ENCODE measurements around the gene P4HTM. TPM values are rescaled to one million over a fixed set of nuclear protein-coding genes. Genes with fewer than 3 reads are reported as not detected.

Gene P4HTM
- 10 to 100 TPM; 58.8 to 66.4 TPM for total RNA-seq
- 10 to 100 TPM; 36.0 to 36.2 TPM for polyA plus RNA-seq
- long read RNA-seq, donor 1, transcript P4HTM-202 (9 exons, 2,127 nt): major isoform, 16 of 30 reads
- long read RNA-seq, donor 1, partial matches to known transcripts: 5 of 30 reads
- long read RNA-seq, donor 1, other reads (novel, unspliced or antisense): 0 of 30 reads
- long read RNA-seq, donor 2, transcript P4HTM-202 (9 exons, 2,127 nt): major isoform, 8 of 13 reads
- long read RNA-seq, donor 2, partial matches to known transcripts: 0 of 13 reads
- long read RNA-seq, donor 2, other reads (novel, unspliced or antisense): 0 of 13 reads
- long read RNA-seq, donor 3, transcript P4HTM-202 (9 exons, 2,127 nt): major isoform, 6 of 23 reads
- long read RNA-seq, donor 3, partial matches to known transcripts: 12 of 23 reads
- long read RNA-seq, donor 3, other reads (novel, unspliced or antisense): 0 of 23 reads
- long read RNA-seq, donor 4, partial matches to known transcripts: 0 of 5 reads
- long read RNA-seq, donor 4, other reads (novel, unspliced or antisense): 0 of 5 reads
- long read RNA-seq, donor 5, transcript P4HTM-205 (8 exons, 2,796 nt): minor isoform, 6 of 40 reads
- long read RNA-seq, donor 5, transcript P4HTM-202 (9 exons, 2,127 nt): major isoform, 19 of 40 reads
- long read RNA-seq, donor 5, partial matches to known transcripts: 13 of 40 reads
- long read RNA-seq, donor 5, other reads (novel, unspliced or antisense): 0 of 40 reads

- Histone ChIP-seq H3K4me3 (peak within 1 kb of the TSS; percentile 90), H3K9me3 (ENCODE audit: control insufficient read depth in 4 of 4, insufficient read depth in 3 of 4, low read length in 3 of 4) (no peaks in the 10 kb centered on the region), H3K27me3 (ENCODE audit: control insufficient read depth in 3 of 3, insufficient read depth in 3 of 3, low read length in 2 of 3) (no peaks in the 10 kb centered on the region), H3K9ac (ENCODE audit: insufficient read depth in 1 of 2, low read length in 2 of 2) (peak within 1 kb of the TSS; percentile 72 to 87), H3K4me1 (ENCODE audit: control insufficient read depth in 5 of 5, insufficient read depth in 5 of 5, low read length in 5 of 5) (peaks cover 4 to 20% (median 9%) of the 10 kb centered on the region in 5 donors), H3K27ac (ENCODE audit: low read depth in 1 of 2, low read length in 1 of 2) (peak within 1 kb of the TSS; percentile 82 to 98), H3K36me3 (ENCODE audit: control insufficient read depth in 4 of 4, insufficient read depth in 4 of 4, low read length in 4 of 4) (peaks cover 0 to 6% (median 2%) of the 10 kb centered on the region in 4 donors)
- peak; percentile 27 for TF ChIP-seq CTCF (IDR thresholded peaks at IDR 0.05; ENCODE audit: control extremely low read depth, extremely low read depth)
- WGBS, 2 donors: 0 to 1% methylated on average over 65 to 91 of the region's 91 CpGs
- DNase-seq (peak; percentile 92 to 94 (median 92)), ATAC-seq (ENCODE audit: insufficient read depth, low FRiP score) (peak; percentile 90)
Measured at GRCh38 chr3:48989796-48990635, at the start of gene P4HTM. Gene P4HTM, plus strand, starts transcription at chr3:48990241. Its CDS starts 16 bp downstream, at chr3:48990257.

- Histone ChIP-seq H3K36me3 (ENCODE audit: control insufficient read depth in 4 of 4, insufficient read depth in 4 of 4, low read length in 4 of 4) (peaks cover 0 to 4% (median 0%) of the 10 kb centered on the region in 4 donors), H3K4me3 (no peak overlapping the region), H3K9me3 (ENCODE audit: control insufficient read depth in 4 of 4, insufficient read depth in 3 of 4, low read length in 3 of 4) (no peaks in the 10 kb centered on the region), H3K4me1 (ENCODE audit: control insufficient read depth in 5 of 5, insufficient read depth in 5 of 5, low read length in 5 of 5) (peaks cover 0 to 22% (median 5%) of the 10 kb centered on the region in 5 donors), H3K9ac (ENCODE audit: insufficient read depth in 1 of 2, low read length in 2 of 2) (no peak overlapping the region), H3K27ac (ENCODE audit: low read depth in 1 of 2, low read length in 1 of 2) (peak overlapping the region in 1 of 2 donors; percentile 26), H3K27me3 (ENCODE audit: control insufficient read depth in 3 of 3, insufficient read depth in 3 of 3, low read length in 2 of 3) (no peaks in the 10 kb centered on the region)
- TF ChIP-seq CTCF (IDR thresholded peaks at IDR 0.05; ENCODE audit: control extremely low read depth, extremely low read depth): no peak
- ATAC-seq (ENCODE audit: insufficient read depth, low FRiP score) (no peak), DNase-seq (no peak)
- WGBS, 2 donors: 89 to 94% methylated on average over 2 of the region's 2 CpGs
Measured at GRCh38 chr3:48945432-48945831, 44.6 kb upstream of the P4HTM start.

- Histone ChIP-seq H3K27ac (ENCODE audit: low read depth in 1 of 2, low read length in 1 of 2) (peak overlapping the region in 1 of 2 donors; percentile 26), H3K9me3 (ENCODE audit: control insufficient read depth in 4 of 4, insufficient read depth in 3 of 4, low read length in 3 of 4) (no peaks in the 10 kb centered on the region), H3K36me3 (ENCODE audit: control insufficient read depth in 4 of 4, insufficient read depth in 4 of 4, low read length in 4 of 4) (peaks cover 0 to 4% (median 0%) of the 10 kb centered on the region in 4 donors), H3K9ac (ENCODE audit: insufficient read depth in 1 of 2, low read length in 2 of 2) (peak overlapping the region in 1 of 2 donors; percentile 39), H3K27me3 (ENCODE audit: control insufficient read depth in 3 of 3, insufficient read depth in 3 of 3, low read length in 2 of 3) (no peaks in the 10 kb centered on the region), H3K4me1 (ENCODE audit: control insufficient read depth in 5 of 5, insufficient read depth in 5 of 5, low read length in 5 of 5) (peaks cover 0 to 24% (median 5%) of the 10 kb centered on the region in 5 donors), H3K4me3 (no peak overlapping the region)
- peak in 2 of 3 donors; percentile 44 to 60 for DNase-seq
- no peak for TF ChIP-seq CTCF (IDR thresholded peaks at IDR 0.05; ENCODE audit: control extremely low read depth, extremely low read depth)
- no peak for ATAC-seq (ENCODE audit: insufficient read depth, low FRiP score)
- WGBS, 2 donors: 82 to 97% methylated on average over 4 of the region's 4 CpGs
Measured at GRCh38 chr3:48945891-48946549, 44.0 kb upstream of the P4HTM start.
